HG03280 (cell line): Measurements from ENCODE around the gene AHCYL2.
"Not testable (repeated sequence)": the region's sequence is repeated elsewhere in the genome, so short reads cannot be mapped to it uniquely, and the experiment has no call there.

ENCODE experiments used
- ATAC-seq: cut with Tn5 transposase; IDR thresholded peaks from one replicate; pipeline ENCODE4 v1.9.1; 2021; ENCODE audit warnings: mild to moderate bottlenecking, moderate library complexity; ENCODE audit not compliant: unreplicated experiment

Gene AHCYL2

GRCh38 chr7:129282865-129283264, 58.0 kb downstream of the AHCYL2 start:
- ATAC-seq = no peak

- ATAC-seq = no peak
Observed at GRCh38 chr7:129283936-129284335, 59.1 kb downstream of the AHCYL2 start.

GRCh38 chr7:129285111-129285510, 60.3 kb downstream of the AHCYL2 start:
- ATAC-seq = no peak

GRCh38 chr7:129292861-129293260, 68.0 kb downstream of the AHCYL2 start:
- no peak for ATAC-seq

- ATAC-seq = no peak
Observed at GRCh38 chr7:129295015-129295423, 70.2 kb downstream of the AHCYL2 start.

GRCh38 chr7:129298268-129298893, 73.6 kb downstream of the AHCYL2 start:
- ATAC-seq = no peak

- ATAC-seq = no peak
Observed at GRCh38 chr7:129299889-129300288, 75.1 kb downstream of the AHCYL2 start.

- ATAC-seq = not testable (repeated sequence)
Observed at GRCh38 chr7:129300299-129300698, 75.5 kb downstream of the AHCYL2 start.

- ATAC-seq = no peak
Observed at GRCh38 chr7:129307592-129307991, 82.8 kb downstream of the AHCYL2 start.

- ATAC-seq = no peak
Observed at GRCh38 chr7:129308047-129308446, 83.2 kb downstream of the AHCYL2 start.

- ATAC-seq = no peak
Observed at GRCh38 chr7:129311429-129311828, 86.6 kb downstream of the AHCYL2 start.

GRCh38 chr7:129313282-129313681, 88.5 kb downstream of the AHCYL2 start:
- no peak for ATAC-seq

- ATAC-seq = no peak
Observed at GRCh38 chr7:129315960-129316359, 91.1 kb downstream of the AHCYL2 start.

GRCh38 chr7:129317450-129317849, 92.6 kb downstream of the AHCYL2 start:
- ATAC-seq = no peak

GRCh38 chr7:129327076-129327475, 102.2 kb downstream of the AHCYL2 start:
- no peak for ATAC-seq

- no peak for ATAC-seq
Observed at GRCh38 chr7:129332254-129333035, 107.6 kb downstream of the AHCYL2 start.

- no peak for ATAC-seq
Observed at GRCh38 chr7:129334473-129334872, 109.6 kb downstream of the AHCYL2 start.

GRCh38 chr7:129338450-129338849, 113.6 kb downstream of the AHCYL2 start:
- no peak for ATAC-seq

- no peak for ATAC-seq
Observed at GRCh38 chr7:129341212-129341611, 116.4 kb downstream of the AHCYL2 start.

GRCh38 chr7:129341816-129342806, 117.3 kb downstream of the AHCYL2 start:
- ATAC-seq = no peak

- no peak for ATAC-seq
Observed at GRCh38 chr7:129343099-129343700, 118.4 kb downstream of the AHCYL2 start.
